HepG2 (cell line): Measurements from ENCODE around the gene CYCS. TPM values are rescaled to one million over a fixed set of nuclear protein-coding genes. Genes with fewer than 3 reads are reported as not detected.

Experiments
- BRD4 ChIP-seq: sonication (generic); formaldehyde crosslinking; IDR thresholded peaks from 2 replicates; pipeline ENCODE4 v1.4.0; 2020; ENCODE audit warnings: missing genetic modification reagents
- CBX5 ChIP-seq: sonication (generic); formaldehyde crosslinking; IDR thresholded peaks from 2 replicates; pipeline ENCODE4 v1.4.0; 2020; ENCODE audit warnings: missing genetic modification reagents, borderline replicate concordance
- EHMT2 ChIP-seq: fragments of 200-600 bp; sonication (generic); IDR thresholded peaks from 2 replicates; pipeline ENCODE4 v1.7.0; 2017; ENCODE audit warnings: antibody characterized with exemption, low read depth, low read length, borderline replicate concordance
- MAFF ChIP-seq: IDR thresholded peaks from 2 replicates; pipeline ENCODE4 v1.6.1; 2011; ENCODE audit warnings: low read depth, low read length, improper control_type of control experiment
- NFE2L2 ChIP-seq: fragments of 150-350 bp; IDR thresholded peaks from 2 replicates; pipeline ENCODE4 v1.6.1; 2014; ENCODE audit warnings: low read length
- NR2F1 ChIP-seq, 2 experiments: fragments of 450-650 bp in 1 of 2; formaldehyde crosslinking in 1 of 2; IDR thresholded peaks; 2 replicates each; pipeline versions ENCODE4 v1.5.0 to v1.6.1; 2016 to 2020; ENCODE audit warnings: mild to moderate bottlenecking in 1 of 2, missing compliant biosample characterization in 1 of 2, missing genetic modification reagents in 1 of 2, moderate library complexity in 1 of 2
- RFX5 ChIP-seq: IDR thresholded peaks from 2 replicates; pipeline ENCODE4 v1.6.1; 2011; ENCODE audit warnings: low read depth, low read length, improper control_type of control experiment
- RNF219 ChIP-seq: sonication (generic); formaldehyde crosslinking; IDR thresholded peaks from 2 replicates; pipeline ENCODE4 v1.5.0; 2020; ENCODE audit warnings: mild to moderate bottlenecking, missing genetic modification reagents
- SOX13 ChIP-seq, 3 experiments: fragments of 450-650 bp in 1 of 3; sonication (generic) in 1 of 3; formaldehyde crosslinking in 1 of 3; IDR thresholded peaks in 2 of 3; conservative IDR thresholded peaks in 1 of 3; 2 replicates each; pipeline versions ENCODE4 v1.5.0 to v1.6.1; 2016 to 2020; ENCODE audit warnings: antibody characterized with exemption in 1 of 3, mild to moderate bottlenecking in 1 of 3, missing compliant biosample characterization in 1 of 3, missing genetic modification reagents in 1 of 3, moderate library complexity in 1 of 3
- SOX6 ChIP-seq, 2 experiments: fragments of 450-650 bp in 1 of 2; sonication (generic) in 1 of 2; formaldehyde crosslinking in 1 of 2; IDR thresholded peaks; 2 replicates each; pipeline versions ENCODE4 v1.4.0 to v1.6.1; 2017 to 2020; ENCODE audit warnings: antibody characterized with exemption in 1 of 2, mild to moderate bottlenecking in 1 of 2, missing genetic modification reagents in 1 of 2
- SRSF9 ChIP-seq: fragments of 200-400 bp; formaldehyde crosslinking; IDR thresholded peaks from 2 replicates; pipeline ENCODE4 v1.6.1; 2018; ENCODE audit warnings: borderline replicate concordance, mild to moderate bottlenecking, low read depth, low read length; ENCODE audit not compliant: insufficient read depth, poor library complexity, severe bottlenecking
- TBL1XR1 ChIP-seq: fragments of 150-350 bp; IDR thresholded peaks from 2 replicates; pipeline ENCODE4 v1.6.1; 2014; ENCODE audit warnings: borderline replicate concordance, low read length; ENCODE audit not compliant: partially characterized antibody
- TCF7 ChIP-seq: sonication (generic); IDR thresholded peaks from 2 replicates; pipeline ENCODE4 v1.6.1; 2016; ENCODE audit warnings: antibody characterized with exemption, low read depth
- ZFP37 ChIP-seq: sonication (generic); formaldehyde crosslinking; IDR thresholded peaks from 2 replicates; pipeline ENCODE4 v1.4.0; 2020; ENCODE audit warnings: missing genetic modification reagents, borderline replicate concordance
- ZNF318 ChIP-seq: sonication (generic); formaldehyde crosslinking; IDR thresholded peaks from 2 replicates; pipeline ENCODE4 v1.4.0; 2020; ENCODE audit warnings: mild to moderate bottlenecking, missing genetic modification reagents
- ZNF367 ChIP-seq: sonication (generic); formaldehyde crosslinking; IDR thresholded peaks from 2 replicates; pipeline ENCODE4 v1.4.0; 2020; ENCODE audit warnings: missing genetic modification reagents, borderline replicate concordance
- ZNF788 ChIP-seq: sonication (generic); formaldehyde crosslinking; IDR thresholded peaks from 2 replicates; pipeline ENCODE4 v1.5.0; 2020; ENCODE audit warnings: mild to moderate bottlenecking, missing genetic modification reagents, borderline replicate concordance
- ZNF841 ChIP-seq: sonication (generic); formaldehyde crosslinking; IDR thresholded peaks from 2 replicates; pipeline ENCODE4 v1.8.1; 2023; ENCODE audit warnings: missing genetic modification reagents, borderline replicate concordance
- polyA plus RNA-seq, 8 experiments: library from polyadenylated mRNA; depleted of rRNA in 3 of 8; stranded (reverse) in 7 of 8; unstranded in 1 of 8; fragments of >200 nt; fragmentation: Illumina TruSeq in 4 of 8; extraction: Trizol in 4 of 8; gene quantifications; 2 replicates each; pipeline versions ENCODE4 v1.2.1 to v1.2.3, GENCODE V29; 2011 to 2016; ENCODE audit warnings: low read depth in 4 of 8, missing spikeins in 1 of 8, mixed read lengths in 1 of 8; ENCODE audit not compliant: insufficient read depth in 1 of 8
- total RNA-seq, 5 experiments: library from RNA; depleted of rRNA; stranded (reverse); fragments of >200 nt; fragmentation: Illumina TruSeq; extraction: Trizol; gene quantifications; 2 replicates each; pipeline ENCODE4 v1.2.3, GENCODE V29; 2016; ENCODE audit warnings: low read depth in 1 of 5
- TF ChIP-seq, protein P1 (sequence below): sonication (generic); formaldehyde crosslinking; IDR thresholded peaks from 2 replicates; pipeline ENCODE4 v1.4.0; 2020; ENCODE audit warnings: mild to moderate bottlenecking, missing genetic modification reagents

The CYCS gene
- total and polyA plus RNA-seq, 2 of the 13 experiments (the other 11 are each of a cell fraction or from before 2014, with no cell fraction given) = 35.9 to 202 TPM

DNA sequence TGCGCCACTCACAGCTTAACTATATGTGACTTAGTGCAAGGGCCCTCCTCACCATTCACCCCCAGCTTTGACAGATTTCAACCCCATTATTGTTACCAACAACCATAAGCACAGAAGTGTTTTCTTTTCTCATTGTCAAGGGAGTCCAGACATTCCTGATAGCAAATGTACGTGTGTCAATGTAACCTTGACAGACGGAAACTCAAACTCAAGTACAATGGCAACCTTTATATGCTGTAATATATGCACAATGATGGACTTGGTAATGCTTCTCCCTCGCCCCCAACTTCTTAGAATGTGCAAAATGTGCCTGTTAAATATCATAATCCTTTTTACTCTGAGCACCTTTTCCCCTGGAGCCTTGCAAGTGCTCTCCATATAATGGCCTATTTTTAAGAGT is 34.7 kb downstream of the CYCS start (continued):
- TF ChIP-seq RNF219 (no peak), ZNF367 (CRISPR knock-in tag) (no peak), NR2F1 (CRISPR knock-in tag; IDR thresholded peaks at IDR 0.05) (no peak), MAFF (no peak), ZFP37 (no peak), RFX5 (no peak), ZNF841 (CRISPR knock-in tag) (no peak), SRSF9 (no peak), SOX13 (IDR thresholded peaks at IDR 0.05) (no peak), SOX13 (CRISPR knock-in tag; conservative IDR thresholded peaks at IDR 0.05 in 1 of 2, IDR thresholded peaks at IDR 0.05 in 1 of 2) (peak in 1 of 2 experiments; percentile 60; a peak in 1 of 4 replicates), ZNF788 (CRISPR knock-in tag) (no peak), ZNF318 (CRISPR knock-in tag) (no peak), TCF7 (no peak), SOX6 (IDR thresholded peaks at IDR 0.05) (no peak), SOX6 (CRISPR knock-in tag; IDR thresholded peaks at IDR 0.05) (0 out of 2 replicates have a peak, but pooled peaks have one; percentile 13), EHMT2 (no peak), TBL1XR1 (peak; percentile 70), CBX5 (no peak), BRD4 (CRISPR knock-in tag) (no peak), NFE2L2 (no peak)
- TF ChIP-seq, protein P1, sequence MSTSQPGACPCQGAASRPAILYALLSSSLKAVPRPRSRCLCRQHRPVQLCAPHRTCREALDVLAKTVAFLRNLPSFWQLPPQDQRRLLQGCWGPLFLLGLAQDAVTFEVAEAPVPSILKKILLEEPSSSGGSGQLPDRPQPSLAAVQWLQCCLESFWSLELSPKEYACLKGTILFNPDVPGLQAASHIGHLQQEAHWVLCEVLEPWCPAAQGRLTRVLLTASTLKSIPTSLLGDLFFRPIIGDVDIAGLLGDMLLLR (CRISPR knock-in tag) = no peak
- TF ChIP-seq, all 625 proteins: peak for 5
